Stimulated activated CD8-positive, alpha-beta memory T cell treated with anti-CD3 and anti-CD28 coated beads, Interleukin-4, amount 100 ng/mL, for 1 hour (primary cell): Measurements from ENCODE around the gene IL1RAP.

Experiments
- DNase-seq, 2 donors: peaks; one replicate each; pipeline ENCODE4 v3.0.0-alpha.2; 2020; ENCODE audit warnings: low read depth in 2 of 2, low spot score in 1 of 2

IL1RAP gene

GRCh38 chr3:190574473-190574872 is 60.6 kb downstream of the IL1RAP start:
- no peak for DNase-seq

- DNase-seq, result no peak
These were observed 61.7 kb downstream of the IL1RAP start for GRCh38 chr3:190575437-190576185.

- DNase-seq, result no peak
These were observed 63.3 kb downstream of the IL1RAP start for GRCh38 chr3:190577225-190577624.

- no peak for DNase-seq
These were observed 65.7 kb downstream of the IL1RAP start for GRCh38 chr3:190579514-190580137.

- DNase-seq, result no peak
These were observed 66.5 kb downstream of the IL1RAP start for GRCh38 chr3:190580417-190580816.

GRCh38 chr3:190581041-190581541 is 67.2 kb downstream of the IL1RAP start:
- no peak for DNase-seq

- no peak for DNase-seq
These were observed 68.8 kb downstream of the IL1RAP start for GRCh38 chr3:190582667-190583066.

GRCh38 chr3:190585805-190586630 is 72.1 kb downstream of the IL1RAP start:
- no peak for DNase-seq

- DNase-seq, result no peak
These were observed 72.7 kb downstream of the IL1RAP start for GRCh38 chr3:190586631-190587011.

GRCh38 chr3:190588570-190588969 is 74.7 kb downstream of the IL1RAP start:
- DNase-seq, result no peak

- no peak for DNase-seq
These were observed 75.4 kb downstream of the IL1RAP start for GRCh38 chr3:190589326-190589725.

GRCh38 chr3:190591080-190591479 is 77.2 kb downstream of the IL1RAP start:
- no peak for DNase-seq

GRCh38 chr3:190593075-190593474 is 79.2 kb downstream of the IL1RAP start:
- DNase-seq, result no peak

GRCh38 chr3:190594171-190594570 is 80.3 kb downstream of the IL1RAP start:
- DNase-seq, result no peak

- DNase-seq, result no peak
These were observed 81.4 kb downstream of the IL1RAP start for GRCh38 chr3:190595179-190595795.

GRCh38 chr3:190595807-190596206 is 81.9 kb downstream of the IL1RAP start:
- no peak for DNase-seq

- no peak for DNase-seq
These were observed 82.7 kb downstream of the IL1RAP start for GRCh38 chr3:190596349-190597285.

GRCh38 chr3:190597291-190597690 is 83.4 kb downstream of the IL1RAP start:
- no peak for DNase-seq

GRCh38 chr3:190601622-190602021 is 87.7 kb downstream of the IL1RAP start:
- no peak for DNase-seq

- no peak for DNase-seq
These were observed 91.5 kb downstream of the IL1RAP start for GRCh38 chr3:190605385-190605784.
